ENCODE results near the gene MAPK8.

Gene MAPK8

GRCh38 chr10:48472501-48473069 lies 166.1 kb downstream of the MAPK8 start:
- in situ Hi-C loops (cut with MboI; ENCODE audit: low sequenced_read_pairs): no loop called here

DNA sequence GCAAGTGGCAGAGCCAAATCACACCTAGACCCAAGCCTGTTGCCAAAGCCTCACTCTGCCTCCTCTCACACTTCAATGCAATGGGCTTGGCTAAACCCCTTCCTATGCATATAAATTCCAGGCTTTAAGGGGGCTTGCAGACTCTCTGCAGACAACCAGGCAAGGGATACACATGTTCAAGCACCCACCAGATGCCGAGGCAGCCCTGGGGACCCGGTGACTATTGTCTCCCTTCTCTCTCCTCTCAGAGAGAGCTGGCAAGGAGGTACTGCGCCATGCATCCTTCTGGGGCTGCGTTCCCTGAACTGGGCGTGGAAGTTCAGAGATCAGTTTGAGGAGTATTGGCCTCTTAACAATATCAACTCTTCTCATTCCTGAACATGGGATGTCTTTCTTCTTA lies 167.2 kb downstream of the MAPK8 start:
- in situ Hi-C loops (cut with MboI; ENCODE audit: low sequenced_read_pairs): no loop called here

GRCh38 chr10:48474765-48475365 lies 168.4 kb downstream of the MAPK8 start:
- in situ Hi-C loops (cut with MboI; ENCODE audit: low sequenced_read_pairs): no loop called here

GRCh38 chr10:48475943-48476278 lies 169.4 kb downstream of the MAPK8 start:
- in situ Hi-C loops (cut with MboI; ENCODE audit: low sequenced_read_pairs): no loop called here

DNA sequence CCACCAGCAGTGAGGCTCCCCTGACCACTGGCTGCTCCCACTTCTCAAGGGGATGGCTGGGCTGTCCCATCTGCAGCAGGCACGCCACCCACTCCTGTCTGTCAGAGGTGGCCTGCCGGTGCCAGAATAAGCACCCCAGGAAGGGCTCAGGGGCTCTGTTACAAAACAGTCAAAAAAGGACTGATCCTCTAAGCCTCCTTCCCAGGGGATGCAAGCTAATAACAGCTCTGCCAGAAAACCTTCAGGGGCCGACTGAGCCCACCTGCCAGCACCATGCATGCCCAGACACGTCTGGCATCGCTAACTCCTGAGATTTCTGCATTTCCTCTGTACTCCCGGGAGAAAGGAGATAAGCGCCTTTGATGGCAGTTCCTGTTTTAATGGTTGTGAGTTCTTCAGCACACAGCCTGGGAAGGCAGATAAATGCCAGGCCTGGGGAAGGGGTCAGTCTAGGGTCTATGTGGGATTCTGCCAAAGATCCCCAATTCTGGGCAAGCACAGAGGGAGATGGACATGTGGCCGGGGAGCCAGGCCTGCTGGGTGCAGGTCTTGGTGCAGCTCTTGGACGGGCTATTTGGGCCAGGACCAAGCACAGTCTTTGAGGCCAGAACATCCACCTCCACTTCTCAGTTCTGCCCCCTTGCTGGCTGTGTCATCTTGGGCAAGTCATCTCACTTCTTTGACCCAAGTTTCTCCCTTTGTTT lies 170.0 kb downstream of the MAPK8 start:
- in situ Hi-C loops (cut with MboI; ENCODE audit: low sequenced_read_pairs): no loop called here

GRCh38 chr10:48477141-48477540 lies 170.7 kb downstream of the MAPK8 start:
- in situ Hi-C loops (cut with MboI; ENCODE audit: low sequenced_read_pairs): no loop called here

DNA sequence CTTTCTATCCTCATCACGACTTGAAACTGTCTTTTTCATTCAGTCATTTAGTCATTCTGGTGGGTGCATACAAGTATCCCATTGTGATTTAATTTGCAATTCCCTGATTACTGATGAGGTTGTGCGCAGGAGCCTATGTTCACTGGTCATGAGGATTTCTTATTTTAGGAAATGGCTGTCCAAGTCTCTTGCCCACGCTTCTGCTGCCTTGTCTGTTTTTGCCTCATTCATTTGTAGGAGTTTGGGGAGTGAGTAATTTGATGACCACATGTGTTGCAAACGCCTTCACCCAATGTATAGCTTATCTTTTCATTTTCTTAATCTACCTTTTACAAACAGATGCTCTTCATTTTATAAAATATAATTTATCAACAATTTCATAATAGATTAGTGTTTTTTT lies 171.1 kb downstream of the MAPK8 start:
- in situ Hi-C loops (cut with MboI; ENCODE audit: low sequenced_read_pairs): no loop called here

DNA sequence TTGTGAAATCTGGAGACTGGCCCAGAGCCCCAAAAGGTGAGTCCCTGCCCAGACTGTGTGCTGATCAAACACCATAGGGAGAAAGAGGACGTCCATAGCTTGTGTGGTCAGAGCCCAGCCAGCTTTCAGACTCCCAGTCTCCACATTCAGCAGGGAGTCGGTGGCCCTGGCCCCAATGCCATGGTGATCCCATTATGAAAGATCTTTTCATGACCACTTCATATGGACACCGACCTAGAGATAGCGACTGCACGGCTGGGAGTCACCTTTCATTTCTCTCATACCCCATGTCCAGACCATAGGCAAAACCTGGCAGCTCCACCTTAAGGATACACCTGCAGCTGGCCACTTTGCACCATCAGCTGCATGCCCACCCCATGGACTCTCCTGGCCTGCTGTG lies 172.0 kb downstream of the MAPK8 start:
- in situ Hi-C loops (cut with MboI; ENCODE audit: low sequenced_read_pairs): no loop called here

DNA sequence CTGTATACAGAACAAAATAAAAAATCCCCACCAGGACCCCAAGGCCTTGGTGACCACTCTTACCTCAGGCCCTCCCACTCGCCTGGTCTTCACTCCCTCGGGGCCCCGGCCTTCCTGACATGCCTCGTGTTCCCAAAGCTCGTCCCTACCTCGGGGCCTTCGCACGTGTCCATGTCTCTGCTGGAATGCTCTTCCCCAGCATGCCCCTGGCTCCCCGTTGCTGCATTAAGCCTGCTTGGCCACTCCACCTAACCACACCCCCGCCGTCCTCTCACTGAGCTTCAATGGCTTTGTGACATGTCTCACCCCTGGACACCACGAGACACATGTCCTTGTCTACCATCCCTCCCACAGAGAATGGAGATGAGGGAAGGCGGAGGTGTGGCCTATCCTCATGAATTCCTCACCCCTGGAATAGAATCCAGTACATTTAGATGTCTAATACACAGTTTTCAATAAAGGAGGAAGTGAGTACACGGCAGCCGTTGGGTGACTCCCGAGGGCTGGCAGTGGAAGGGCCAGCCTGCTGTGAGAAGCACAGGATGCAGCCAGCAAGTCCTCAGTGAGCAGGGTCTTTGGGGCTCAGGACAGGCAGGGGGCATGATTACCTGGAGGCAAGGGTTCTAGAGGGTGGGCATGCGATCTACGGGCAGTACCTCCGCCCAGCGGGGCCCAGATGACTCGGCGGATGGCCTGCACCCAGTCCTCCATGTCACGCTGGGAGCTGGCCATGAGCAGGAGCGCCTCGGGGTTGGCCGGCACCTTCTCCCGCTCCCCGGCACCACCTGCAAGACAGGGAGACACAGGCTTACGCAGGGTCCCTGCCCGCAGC lies 172.7 kb downstream of the MAPK8 start:
- in situ Hi-C loops (cut with MboI; ENCODE audit: low sequenced_read_pairs): no loop called here

GRCh38 chr10:48480397-48481374 lies 174.2 kb downstream of the MAPK8 start:
- in situ Hi-C loops (cut with MboI; ENCODE audit: low sequenced_read_pairs): no loop called here

DNA sequence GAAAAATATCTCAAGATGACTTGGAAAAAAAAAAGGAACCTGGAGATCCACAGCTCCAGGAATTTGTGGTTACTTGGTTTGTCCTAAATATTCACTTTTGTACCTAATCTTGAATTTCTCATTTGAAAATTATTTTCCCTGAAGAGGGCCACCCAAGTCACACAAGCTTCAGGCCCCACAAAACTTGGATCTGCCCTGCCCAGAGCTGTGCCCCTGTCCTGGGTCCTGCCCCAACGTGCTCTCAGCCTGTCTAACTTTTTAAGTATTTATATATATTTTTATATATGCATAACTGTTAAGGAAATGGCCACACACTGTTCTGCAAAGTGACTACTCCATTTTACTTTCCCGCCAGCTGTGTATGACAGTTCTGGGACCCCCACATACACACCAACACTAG lies 174.9 kb downstream of the MAPK8 start:
- in situ Hi-C loops (cut with MboI; ENCODE audit: low sequenced_read_pairs): no loop called here

GRCh38 chr10:48482207-48482606 lies 175.7 kb downstream of the MAPK8 start:
- in situ Hi-C loops (cut with MboI; ENCODE audit: low sequenced_read_pairs): no loop called here

GRCh38 chr10:48484911-48485310 lies 178.4 kb downstream of the MAPK8 start:
- in situ Hi-C loops (cut with MboI; ENCODE audit: low sequenced_read_pairs): no loop called here

- in situ Hi-C loops (cut with MboI; ENCODE audit: low sequenced_read_pairs): no loop called here
These were observed 179.2 kb downstream of the MAPK8 start for GRCh38 chr10:48485711-48486110.

GRCh38 chr10:48487244-48487643 lies 180.8 kb downstream of the MAPK8 start:
- in situ Hi-C loops (cut with MboI; ENCODE audit: low sequenced_read_pairs): no loop called here

Measured in HL-60/S4 (cell line).